Fibroblast of skin of abdomen (primary cell): ENCODE data around the gene PDE4C.

Experiments
- DNase-seq: peaks from one replicate; pipeline ENCODE4 v3.0.0-alpha.2; 2013

PDE4C gene

DNA sequence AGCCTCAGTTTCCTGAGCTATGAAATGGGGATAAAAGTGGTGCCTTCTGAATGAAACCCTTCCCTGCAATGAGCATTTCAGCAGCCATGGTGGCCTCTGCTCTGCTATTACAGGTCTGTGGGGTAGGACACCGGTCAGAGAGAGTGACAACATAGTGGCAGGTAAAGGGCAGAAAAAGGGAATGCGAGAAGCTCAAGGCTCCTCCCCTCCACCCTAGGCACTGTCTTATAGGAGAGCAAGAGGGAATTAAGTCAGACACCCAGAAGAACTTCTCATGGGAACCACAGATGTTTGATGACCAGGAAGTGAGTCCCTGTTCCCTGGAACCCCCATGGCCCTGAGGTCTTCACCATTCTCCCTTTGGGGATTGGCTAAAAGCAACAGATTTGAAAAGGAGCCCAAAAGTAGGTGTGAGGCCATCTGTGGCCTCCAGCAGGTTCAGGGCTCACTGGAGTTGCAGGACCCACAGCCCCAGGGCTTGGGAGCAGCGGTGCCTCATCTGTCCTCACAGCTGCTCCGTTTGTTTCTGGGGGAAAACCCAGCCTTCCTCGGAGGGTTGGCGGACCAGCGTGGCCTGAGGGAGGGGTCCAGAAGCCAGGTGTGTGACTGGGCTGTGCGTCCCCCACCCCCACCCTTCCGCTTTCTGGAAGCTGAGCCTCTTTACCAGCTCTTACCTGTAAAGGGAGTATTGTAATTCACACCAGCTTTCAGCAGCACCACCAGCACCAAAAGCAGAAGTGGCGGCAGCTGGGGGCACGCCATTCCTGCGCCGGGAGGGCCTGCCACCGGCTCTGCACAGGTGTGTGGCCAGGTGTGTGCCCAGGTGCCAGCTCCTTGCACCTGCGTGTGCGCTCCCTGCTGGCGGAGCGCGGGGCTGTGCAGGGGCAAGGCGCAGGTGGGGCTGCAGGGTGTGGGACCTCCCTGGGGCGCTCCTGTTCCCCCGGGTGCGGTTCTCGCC lies 28.6 kb upstream of the PDE4C start:
- DNase-seq = no peak

DNA sequence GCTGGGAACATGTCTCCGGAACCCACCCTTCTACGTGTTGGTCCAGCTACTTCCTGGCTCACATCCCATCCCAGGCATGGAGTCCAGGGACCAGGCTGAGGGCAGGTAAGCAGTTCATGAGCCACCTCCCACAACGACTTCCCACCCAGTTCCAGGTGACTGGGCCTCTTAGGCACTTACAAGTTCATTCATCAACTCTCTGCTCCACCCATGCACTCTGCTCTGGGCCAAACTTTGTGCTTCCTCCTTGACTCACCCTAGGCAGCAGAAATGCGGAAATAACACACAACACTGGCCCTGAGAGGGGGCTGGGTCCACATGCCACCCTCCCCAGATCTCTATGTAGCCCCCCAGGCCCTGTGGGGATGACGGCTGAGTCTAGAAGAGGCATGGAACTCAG lies 27.5 kb upstream of the PDE4C start:
- DNase-seq = no peak

GRCh38 chr19:18253130-18253529 lies 26.9 kb upstream of the PDE4C start:
- DNase-seq = no peak

DNA sequence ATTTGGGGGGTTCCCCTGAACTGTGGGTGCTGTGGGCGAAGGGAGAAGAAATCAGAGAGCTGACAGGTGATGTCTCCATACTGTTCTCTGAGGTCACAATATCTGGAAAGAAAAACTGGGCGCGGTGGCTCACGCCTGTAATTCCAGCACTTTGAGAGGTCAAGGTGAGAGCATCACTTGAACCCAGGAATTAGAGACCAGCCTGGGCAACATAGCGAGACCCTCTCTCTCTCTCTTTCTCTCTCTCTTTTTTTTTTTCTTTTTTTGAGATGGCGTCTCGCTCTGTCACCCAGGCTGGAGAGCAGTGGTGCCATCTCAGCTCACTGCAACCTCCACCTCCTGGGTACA lies 26.1 kb upstream of the PDE4C start:
- DNase-seq = no peak

- DNase-seq = peak; percentile 50
Observed at GRCh38 chr19:18251587-18252369, 25.5 kb upstream of the PDE4C start.

DNA sequence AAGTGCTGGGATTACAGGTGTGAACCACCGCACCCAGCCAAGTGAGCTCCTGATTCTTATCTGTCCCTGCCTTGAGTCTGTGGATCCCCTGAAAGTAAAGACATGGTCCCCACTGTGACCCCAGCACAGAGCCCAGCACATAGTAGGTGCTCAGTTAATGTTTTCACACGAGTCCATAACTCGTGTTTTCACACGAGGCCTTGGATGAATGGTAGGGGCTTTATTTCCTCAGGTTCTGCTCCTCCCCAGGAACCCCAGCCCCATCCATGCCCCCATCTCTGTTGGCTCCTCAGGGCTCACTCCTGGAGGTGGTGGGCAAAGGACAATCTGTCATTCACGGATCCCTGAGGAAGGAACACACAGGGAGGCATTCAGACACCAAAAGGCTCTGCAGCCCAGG lies 23.6 kb upstream of the PDE4C start:
- DNase-seq = no peak

- DNase-seq = no peak
Observed at GRCh38 chr19:18245297-18245696, 19.1 kb upstream of the PDE4C start.

GRCh38 chr19:18239303-18239702 lies 13.1 kb upstream of the PDE4C start:
- no peak for DNase-seq

GRCh38 chr19:18234194-18234593 lies 8.0 kb upstream of the PDE4C start:
- DNase-seq = no peak

DNA sequence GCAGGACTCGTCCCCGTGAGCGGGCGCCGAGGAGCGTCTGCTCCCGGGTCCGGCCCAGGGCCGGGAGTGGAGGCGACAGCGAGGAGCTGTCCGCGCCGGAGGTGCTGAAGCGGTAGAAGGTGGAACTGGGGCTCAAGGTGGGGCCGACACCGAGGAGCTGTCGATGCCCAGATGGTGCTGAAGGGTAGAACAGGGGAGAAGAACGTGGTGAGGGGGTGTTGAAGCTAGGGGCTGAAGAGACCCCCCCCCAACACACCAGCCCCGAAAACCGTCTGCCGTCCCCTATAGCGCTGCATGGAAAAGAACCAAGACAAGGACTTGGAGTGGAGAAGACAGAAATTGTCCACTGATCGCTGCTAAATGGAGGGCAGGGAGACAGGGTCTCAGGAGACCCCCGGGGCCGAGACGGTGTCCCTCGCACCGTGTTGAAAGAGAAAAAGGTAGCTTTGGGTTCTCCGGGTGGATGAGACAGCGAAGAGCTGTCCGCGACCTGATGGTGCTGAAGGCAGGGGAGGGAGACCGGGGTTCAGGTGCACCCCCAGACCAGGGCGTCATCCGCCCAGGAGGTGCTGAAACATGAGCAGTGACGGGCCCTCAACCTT lies 7.1 kb upstream of the PDE4C start:
- peak; percentile 25 for DNase-seq

GRCh38 chr19:18232540-18233223 lies 6.4 kb upstream of the PDE4C start:
- DNase-seq = no peak

- DNase-seq = no peak
Observed at GRCh38 chr19:18231775-18232174, 5.5 kb upstream of the PDE4C start.

- no peak for DNase-seq
Observed at GRCh38 chr19:18230941-18231734, 4.9 kb upstream of the PDE4C start.

DNA sequence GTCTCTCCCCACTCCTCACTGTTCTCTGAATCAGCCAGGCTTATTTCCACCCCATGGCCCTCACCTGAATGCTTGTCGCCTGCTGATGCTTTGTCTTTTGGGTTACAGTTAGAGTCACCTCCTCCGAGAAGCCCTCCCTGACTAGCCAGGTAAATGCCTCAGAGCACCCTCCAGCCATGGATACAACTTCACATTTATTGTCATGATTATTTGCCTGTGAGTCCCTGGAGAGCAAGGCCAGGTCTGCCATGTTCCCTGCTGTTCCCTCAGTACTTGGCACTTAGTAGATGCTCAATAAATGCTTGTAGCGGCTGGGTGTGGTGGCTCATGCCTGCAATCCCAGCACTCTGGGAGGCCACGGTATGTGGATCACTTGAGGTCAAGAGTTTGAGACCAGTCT lies 3.7 kb upstream of the PDE4C start:
- no peak for DNase-seq

DNA sequence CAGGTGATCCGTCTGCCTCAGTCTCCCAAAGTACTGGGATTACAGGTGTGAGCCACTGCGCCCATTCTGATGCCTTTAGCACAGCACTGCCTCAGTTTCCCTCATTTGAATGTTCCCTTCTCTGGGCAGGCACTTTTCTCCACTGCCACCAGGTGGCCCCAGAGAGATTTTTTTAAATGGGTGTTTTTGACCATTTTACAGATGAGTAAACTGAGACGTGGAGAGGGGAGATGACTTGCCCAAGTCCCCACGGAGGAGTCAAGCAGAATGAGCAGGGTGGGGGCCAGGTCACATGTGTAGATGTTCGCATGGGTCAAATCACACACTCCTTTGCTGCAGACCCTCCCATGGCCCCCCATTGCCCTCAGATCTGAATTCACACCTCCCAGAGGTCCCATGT lies 3.2 kb upstream of the PDE4C start:
- DNase-seq = no peak

- DNase-seq = no peak
Observed at GRCh38 chr19:18227781-18228271, 1.6 kb upstream of the PDE4C start.

- DNase-seq = no peak
Observed at GRCh38 chr19:18226956-18227780, 930 bp upstream of the PDE4C start.

DNA sequence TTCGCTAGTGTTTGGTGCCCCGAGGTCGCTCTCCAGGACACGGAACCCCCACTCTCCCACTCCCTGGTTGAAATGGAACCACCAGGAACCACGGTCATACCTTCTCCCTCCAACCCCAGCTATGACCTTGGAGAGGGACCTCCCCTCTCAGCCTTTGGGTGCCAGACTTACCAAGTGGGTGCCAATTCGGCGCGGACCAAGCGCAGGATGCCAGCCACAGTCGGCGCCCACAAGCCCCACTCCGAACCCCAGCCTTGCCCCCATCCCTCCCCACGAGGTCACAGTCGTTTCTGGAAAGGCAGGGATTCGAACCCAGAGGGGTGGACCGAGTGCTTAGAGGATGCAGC lies 910 bp downstream of the PDE4C start:
- DNase-seq = no peak

- DNase-seq = peak; percentile 96
Observed at GRCh38 chr19:18224525-18225354, 1.5 kb downstream of the PDE4C start.
